ENCODE data around the gene C19orf12.

The C19orf12 gene

DNA sequence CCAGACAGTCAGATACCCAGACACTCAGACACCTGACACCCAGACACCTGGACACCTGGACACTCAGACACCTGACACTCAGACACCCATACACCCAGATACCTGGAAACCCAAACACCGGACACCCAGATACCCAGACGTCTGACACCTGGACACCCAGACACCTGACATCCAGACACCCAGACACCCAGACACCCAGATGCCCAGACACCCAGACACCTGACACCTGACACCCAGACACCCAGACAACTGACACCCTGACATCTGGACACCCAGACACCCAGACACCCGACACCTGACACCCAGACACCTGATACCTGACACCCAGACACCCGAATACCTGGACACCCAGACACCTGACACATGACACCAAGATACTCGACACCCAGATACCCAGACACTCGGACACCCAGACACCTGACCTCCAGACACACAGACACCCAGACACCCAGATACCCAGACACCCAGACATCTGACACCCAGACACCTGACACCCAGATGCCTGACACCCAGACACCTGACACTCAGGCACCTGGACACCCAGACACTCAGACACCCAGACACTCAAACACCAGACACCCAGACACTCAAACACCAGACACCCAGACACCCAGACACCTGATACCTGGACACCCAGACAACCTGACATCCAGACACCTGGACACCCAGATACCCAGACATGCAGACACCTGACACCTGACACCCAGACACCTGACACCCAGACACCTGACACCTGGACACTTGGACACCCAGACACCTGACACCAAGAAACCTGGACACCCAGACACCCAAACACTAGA lies 19.1 kb downstream of the C19orf12 start:
- no peak for DNase-seq (ENCODE audit: low spot score)

DNA sequence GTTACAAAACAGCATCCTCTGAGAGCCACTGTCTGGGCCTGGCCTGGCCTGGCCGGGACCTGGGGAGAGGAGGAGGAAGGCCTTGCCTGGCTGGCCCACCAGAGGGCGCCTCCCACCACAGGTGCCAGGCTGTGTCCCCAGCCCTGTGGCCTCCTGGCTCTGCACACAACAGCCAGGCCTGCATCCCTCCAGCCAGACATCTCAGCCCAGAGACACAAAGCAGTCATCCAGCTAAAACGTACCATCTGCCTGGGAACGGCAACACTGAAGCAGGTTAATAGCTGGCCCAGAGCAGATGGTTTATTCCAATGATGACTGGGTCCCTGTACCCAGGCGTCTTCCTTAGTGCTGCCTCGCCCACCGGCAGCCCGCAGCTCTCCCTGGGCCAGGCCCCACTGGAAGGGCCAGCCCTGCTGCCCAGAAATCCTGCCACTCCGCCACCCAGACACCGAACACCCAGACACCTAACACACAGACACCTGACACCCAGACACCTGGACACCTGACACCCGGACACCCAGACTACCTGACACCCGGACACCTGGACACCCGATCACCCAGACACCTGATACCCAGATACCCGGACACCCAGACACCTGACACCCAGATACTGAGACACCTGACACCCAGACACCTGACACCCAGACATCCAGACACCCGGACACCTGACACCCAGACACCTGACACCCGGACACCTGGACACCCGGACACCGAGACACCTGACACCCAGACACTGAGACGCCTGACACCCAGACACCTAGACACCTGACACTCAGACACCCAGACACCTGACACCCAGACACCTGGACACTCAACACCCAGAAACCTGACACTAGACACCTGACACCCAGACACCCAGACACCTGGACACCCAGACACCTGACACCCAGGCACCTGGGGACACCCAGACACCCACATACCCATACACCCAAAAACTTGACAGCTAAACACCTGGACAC lies 20.1 kb downstream of the C19orf12 start:
- peak; percentile 73 for DNase-seq (ENCODE audit: low spot score)

DNA sequence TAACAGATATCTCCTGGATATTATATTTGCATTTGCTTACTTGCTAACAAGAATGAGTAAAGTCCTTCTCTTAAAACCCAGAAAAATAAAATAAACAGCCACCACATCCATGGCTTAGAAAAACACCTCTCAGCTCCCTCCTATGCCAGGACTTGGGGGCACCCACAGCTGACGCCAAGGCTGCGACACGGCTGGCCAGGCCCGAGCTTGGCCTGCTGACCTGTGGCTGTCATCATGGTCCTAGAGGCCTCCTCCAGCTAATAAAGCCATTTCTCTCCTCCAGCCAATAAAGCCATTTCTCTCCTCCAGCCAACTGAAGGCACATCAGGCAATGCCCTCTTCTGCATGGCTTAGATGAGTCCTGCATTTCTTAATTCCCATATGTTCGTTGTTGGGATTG lies 20.9 kb downstream of the C19orf12 start:
- DNase-seq (ENCODE audit: low spot score): no peak

DNA sequence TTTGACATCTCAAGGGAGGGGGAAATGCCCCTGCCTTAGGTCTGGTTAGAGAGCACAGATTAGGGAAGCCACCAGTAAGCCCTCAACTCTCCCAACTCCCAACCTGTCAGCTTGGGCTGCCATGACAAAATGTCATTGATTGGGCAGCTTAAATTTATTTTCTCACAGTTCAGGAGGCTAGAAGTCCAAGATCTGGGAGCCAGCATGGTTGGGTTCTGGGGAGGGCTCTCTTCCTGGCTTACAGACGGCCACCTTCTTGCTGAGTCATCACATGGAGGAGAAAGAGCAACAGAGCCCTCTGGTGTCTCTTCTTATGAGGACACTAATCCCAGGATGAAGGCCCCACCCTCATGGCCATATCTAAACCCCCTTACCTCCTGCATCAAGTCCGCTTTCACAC lies 24.2 kb downstream of the C19orf12 start:
- DNase-seq (ENCODE audit: low spot score): no peak

DNA sequence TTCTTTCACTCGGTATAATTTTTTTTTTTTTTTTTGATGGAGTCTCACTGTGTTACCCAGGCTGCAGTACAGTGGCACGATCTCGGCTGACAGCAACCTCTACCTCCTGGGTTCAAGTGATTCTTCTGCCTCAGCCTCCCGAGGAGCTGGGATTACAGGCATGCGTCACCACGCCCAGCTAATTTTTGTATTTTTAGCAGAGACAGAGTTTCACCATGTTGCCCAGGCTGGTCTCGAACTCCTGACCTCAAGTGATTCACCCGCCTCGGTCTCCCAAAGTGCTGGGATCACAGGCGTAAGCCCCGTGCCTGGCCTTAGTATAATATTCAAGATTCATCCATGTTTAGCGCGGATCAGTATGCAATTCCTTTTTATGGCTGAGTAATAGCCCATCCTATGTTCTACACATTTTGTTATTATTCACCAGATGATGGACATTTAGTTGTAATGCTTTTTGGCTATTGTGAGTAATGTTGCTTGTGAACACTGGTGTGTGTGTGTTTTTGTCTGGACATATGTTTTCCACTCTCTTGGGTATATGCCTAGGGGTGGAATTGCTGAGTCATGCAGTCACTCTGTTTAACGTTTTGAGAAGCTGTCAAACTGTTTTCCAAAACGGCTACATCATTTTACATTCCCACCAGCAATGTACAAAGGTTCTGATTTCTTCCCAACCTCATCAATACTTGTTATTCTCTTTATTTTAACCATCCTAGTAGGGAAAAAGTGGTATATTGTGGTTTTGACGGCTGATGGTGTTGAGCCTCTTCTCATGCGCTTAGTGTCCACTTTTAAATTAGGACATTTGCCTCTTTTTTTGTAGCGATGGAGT lies 26.9 kb downstream of the C19orf12 start:
- DNase-seq (ENCODE audit: low spot score): no peak

DNA sequence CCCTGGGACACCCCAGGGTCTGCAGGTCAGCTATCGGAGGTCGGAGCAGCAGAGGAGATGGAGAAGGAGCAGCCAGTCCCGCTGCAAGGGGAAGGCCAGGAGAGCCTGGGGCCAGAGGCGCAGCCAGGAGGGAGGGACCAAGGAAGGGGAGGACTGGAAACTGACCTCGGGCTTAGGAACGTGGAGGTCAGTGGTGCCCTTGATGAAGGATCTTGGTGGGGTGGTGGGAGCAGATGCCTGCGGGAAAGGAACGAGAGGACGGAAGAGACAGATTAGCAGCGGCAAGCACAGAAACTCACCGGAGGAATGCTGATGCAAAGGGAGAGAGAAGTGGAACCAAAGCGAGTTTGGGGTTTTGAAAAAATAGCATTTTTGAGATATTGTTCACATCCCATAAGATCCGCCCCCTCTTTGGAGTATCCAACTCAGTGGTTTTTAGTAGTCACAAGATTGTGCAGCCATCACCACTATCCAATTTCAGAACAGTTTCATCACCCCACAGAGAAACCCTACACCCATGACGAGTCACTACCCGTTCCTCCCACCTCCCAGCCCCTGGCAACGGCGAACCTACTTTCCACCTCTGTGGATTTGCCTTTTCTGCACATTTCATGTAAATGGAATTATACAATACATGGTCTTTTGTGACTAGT lies 27.7 kb downstream of the C19orf12 start:
- DNase-seq (ENCODE audit: low spot score): no peak

DNA sequence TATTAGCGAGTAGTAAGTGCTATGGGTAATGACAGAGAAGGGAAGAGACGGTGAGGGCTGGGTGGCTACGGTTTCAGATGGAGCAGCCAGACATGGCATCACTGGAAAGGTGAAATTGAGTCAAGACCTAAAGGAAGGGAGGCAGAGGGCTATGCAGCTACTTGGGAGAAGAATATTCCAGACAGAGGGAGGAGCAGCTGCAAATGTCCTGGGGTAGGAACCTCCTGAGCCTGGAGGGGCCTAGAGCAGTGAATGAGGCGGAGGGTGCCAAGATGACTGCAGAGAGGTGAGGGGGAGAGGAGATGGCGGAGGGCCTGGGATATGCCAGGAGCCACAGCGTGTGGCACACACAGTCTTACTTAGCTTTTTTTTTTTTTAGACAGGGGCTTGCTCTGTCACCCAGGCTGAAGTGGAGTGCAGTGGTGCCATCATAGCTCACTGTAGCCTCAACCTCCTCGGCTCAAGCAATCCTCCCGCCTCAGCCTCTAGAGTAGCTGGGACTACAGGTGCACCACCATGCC lies 28.7 kb downstream of the C19orf12 start:
- no peak for DNase-seq (ENCODE audit: low spot score)

DNA sequence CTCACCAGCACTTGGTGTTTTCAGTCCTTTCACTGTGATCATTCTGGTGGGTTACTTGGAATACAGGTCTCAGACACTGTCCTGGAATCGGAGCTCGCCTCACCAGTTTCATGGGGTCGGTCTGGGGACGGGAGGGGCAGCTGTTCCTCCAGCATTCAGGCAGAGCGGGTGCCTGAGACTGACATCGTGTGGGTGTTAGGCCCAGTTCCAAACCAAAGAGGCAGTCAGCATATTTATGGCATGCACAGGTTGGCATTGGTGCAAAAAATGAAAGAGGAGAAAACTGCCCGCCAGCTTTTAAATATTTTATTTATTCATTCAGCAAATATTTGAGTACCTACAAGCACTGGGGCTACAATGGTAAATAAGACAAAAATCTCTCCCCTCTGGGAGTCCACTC lies 29.7 kb downstream of the C19orf12 start:
- no peak for DNase-seq (ENCODE audit: low spot score)

DNA sequence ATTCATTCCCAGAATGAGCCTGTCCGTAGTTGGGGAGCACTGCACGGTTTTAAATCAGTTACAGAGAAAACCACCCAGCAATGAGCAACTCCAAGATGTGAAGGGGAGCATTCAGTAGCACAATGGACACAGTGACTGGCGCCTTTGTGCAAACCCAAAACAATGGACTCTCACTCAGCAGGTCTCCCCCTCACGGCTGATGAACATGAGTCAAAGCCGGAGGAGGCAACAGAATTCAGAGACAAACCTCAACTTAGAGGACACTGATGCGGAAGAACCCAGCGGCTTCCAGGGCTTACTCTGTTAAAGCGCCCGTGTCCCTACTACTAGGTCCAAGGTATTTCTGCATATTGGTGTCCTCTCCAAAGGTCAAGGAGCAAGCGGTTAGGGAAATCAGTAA lies 32.1 kb downstream of the C19orf12 start:
- DNase-seq (ENCODE audit: low spot score): no peak

DNA sequence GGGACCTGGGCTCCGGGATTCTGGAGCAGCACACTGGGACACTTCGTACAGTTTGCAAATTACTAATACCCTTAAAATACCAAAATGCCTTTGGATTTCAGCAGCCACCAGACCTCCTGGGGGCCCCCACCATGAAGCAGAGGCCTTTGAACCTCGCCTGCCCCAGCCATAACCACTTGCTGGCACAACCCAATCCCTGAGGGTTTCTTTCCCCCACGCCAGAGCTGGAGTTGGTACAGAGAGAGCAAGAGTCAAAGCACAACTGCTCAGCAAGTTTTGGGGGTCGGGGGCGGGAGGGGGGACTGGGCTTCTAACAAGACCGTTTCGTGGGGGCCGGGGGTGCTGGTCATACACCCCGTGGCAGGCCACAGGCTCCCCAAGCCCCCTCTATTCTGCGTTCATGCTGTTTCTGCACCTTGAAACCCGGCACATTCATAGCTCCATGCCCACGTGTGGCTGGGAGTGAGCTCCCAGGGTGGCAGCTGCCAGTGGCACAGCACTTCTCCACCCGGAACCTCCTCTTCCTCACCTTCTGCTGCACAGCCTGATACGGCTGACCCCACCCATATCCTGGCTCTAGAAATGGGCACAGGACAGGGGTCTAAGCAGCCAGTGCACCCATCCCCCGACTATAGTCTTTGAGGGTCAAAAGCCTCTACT lies 32.7 kb downstream of the C19orf12 start:
- no peak for DNase-seq (ENCODE audit: low spot score)

DNA sequence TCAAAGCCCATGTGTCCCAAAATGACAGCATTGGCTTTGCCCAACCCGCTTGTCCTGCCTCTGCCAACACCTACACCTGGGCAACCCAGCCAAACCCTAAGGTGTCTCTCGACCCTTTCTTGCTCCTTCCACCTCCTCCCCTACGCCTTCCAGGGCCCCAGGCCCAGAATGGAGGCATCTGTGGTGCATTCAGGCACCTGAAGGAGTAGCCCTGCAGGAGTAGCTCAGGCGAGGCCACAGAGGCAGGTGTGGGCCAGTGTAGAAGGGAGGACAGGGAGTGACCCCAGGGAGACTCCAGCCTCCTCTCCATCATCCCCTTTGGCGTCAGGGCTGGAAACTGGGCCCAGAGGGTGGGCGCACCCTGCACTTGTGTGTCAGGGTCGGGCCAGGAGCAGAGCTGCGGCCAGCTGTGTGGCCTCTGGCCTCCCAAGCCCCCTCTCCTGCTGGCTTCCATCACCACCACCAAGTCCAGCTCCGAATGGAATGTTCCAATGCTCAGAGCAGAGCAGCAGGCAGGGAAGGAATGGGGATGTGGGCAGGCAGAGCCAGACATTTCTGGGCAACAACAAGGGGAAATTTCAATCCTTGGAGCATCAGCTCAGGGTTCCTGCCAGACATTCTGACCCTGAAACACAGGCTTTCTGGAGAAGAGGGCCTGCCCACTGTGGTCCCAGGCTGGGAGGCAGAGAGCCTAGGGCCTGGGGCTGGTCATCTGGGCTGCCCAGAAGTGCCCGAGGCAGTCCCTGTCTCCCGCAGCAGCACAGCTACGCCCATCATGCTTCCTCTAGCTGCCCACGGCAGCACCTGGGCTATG lies 33.4 kb downstream of the C19orf12 start:
- DNase-seq (ENCODE audit: low spot score): no peak

DNA sequence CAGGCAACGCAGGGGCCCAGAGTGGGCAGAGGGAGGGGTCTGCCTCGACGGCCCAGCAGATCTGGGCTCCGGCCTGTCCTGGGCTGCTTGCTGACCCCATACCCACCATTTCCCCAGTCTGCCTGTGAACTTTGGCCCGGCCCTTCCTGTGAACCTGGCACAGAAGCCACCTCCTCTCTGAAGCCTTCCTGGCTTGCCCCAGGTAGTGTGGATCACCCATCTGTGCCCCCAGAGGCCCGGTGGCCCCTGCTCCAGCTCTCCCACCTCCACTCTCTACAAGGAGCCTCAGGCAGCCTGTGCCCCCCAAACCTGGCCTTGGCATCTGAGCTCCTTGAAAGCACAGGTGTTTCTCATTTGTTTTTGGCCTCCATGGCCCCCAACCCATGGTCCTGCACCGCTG lies 34.1 kb downstream of the C19orf12 start:
- DNase-seq (ENCODE audit: low spot score): no peak

DNA sequence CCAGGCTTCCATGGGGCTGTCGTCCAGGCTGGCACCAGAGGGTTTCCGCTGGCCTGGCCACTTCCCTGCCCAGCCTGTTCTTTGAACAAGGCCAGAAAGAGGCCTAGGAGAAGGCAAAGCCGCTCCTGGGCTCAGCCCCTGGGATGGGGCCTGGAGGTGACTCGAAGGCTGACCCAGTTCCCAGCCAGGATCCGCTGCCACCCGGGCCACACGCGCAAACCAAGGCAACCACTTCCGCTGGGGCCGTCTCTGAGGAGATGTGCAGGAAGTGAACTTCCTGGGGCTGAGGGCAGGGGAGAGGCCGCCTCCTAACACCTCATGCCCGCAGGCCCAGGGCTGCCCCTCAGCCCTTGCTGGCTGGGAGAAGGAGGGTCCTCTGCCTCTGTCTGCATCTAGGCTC lies 34.6 kb downstream of the C19orf12 start:
- DNase-seq (ENCODE audit: low spot score): peak; percentile 65

DNA sequence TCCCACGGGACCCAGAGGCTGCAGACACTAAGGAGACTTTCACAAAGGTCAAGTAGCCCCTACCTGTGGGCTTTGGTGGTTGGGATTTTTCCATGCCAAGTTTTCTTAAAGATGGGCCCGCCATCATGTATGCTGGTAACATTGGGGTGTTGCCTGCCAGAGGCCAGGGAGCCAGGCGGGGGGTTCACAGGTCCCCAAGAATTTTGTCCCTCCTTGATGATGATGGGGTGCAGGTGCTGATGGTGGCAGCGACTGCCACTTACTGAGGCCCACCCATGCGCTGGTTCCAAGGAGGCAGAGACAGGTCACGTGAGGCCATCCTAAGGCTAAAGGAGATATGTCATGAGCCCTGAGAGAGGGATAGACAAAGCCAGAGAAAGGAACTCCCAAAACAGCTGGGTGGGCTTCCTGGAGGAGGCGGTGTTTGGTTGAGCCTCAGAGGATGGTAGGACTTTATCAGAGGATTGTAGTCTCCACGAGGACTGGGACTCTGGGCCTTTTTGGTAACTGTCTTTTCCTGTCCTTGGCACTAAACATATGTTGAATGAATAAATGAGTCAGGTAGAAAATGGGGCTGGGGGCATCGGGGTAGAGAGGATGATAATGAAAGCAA lies 35.4 kb downstream of the C19orf12 start:
- DNase-seq (ENCODE audit: low spot score): no peak

DNA sequence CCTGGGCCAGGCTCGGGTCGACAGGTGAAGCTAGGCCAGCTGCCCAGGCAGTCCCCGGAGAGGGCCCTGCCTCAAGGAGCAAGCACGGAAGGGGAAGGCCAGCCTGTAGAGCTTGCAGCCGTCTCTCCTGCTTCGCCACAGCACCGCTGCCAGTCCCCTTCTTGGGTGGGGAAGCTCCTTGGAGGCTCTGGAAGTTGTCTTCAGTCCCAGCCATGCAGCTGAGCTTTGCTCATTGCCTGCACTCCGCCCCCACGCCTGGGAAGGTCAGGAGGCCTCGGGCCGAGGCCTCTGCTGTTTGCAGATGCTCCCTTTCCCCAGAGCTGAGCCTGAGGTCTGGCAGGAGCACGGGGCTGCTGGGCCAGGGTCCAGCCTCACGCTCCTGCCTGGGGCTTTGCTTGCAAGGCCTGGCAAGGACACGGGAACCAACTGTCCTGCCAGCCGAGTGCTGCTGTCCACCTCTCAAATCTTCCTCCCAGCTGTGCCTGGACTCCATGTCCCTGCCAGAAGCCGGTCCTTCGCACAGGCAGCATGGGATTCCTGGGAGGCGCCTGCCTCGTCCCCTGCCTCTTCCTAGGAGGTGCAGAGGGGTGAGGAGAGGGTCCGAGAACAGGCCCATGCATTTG lies 36.5 kb downstream of the C19orf12 start:
- DNase-seq (ENCODE audit: low spot score): no peak

DNA sequence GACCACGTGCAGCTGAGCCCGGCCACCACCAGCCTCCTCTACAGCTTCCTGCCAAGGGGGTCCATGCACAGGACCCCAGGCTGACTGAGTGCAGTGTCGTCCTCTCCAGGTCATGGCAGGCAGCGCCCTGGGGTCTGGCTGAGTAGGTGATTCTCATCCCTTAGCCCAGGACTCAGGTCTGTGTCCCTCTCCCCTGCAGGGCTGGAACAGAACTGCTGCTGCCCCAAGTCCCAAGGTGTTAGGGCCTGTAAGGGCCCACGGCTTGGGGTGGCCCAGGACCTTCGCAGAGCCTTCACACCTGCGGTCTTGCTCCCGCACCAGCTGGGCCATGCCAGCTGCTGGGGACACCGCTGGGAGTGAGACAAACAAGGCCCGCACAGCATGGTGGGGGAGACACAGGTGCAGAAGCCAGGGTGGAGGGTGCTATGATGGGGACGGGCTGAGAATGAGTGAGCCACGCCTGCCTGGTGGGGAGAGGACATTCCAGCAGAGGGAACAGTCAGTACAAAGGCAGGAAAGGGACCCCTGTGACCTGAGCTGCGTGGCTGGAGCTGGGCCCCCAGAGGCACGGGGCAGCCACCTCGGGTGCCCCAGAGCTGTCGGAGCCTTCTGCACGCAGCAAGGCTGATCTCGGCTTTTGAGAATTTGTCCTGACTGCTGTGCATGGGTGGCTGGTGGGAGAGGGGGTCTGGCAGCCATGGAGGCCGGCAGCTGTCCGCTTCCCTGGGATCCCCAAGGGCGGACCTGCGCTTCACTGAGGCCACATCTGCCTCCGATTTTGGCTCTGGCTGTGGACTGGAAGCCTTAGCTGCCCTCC lies 37.9 kb downstream of the C19orf12 start:
- no peak for DNase-seq (ENCODE audit: low spot score)

DNA sequence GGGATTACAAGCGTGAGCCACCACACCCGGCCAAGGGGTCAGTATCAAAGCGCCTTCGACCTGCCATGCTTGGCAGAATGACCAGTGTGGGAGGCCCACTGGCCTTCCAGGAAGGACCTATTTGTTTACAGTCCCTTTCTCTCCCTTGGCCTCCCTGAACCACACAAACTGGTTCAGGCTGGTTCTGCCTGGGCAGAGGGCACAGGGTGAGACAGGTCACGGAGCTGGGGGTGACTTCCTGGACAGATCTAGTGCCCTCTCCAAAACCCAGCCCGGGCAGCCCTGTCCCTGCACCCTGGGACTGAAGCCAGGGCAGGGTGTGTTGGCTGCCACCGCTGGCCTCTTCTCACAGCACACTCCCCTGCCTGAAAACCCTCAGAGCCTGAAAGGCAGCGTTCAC lies 38.5 kb downstream of the C19orf12 start:
- DNase-seq (ENCODE audit: low spot score): no peak

DNA sequence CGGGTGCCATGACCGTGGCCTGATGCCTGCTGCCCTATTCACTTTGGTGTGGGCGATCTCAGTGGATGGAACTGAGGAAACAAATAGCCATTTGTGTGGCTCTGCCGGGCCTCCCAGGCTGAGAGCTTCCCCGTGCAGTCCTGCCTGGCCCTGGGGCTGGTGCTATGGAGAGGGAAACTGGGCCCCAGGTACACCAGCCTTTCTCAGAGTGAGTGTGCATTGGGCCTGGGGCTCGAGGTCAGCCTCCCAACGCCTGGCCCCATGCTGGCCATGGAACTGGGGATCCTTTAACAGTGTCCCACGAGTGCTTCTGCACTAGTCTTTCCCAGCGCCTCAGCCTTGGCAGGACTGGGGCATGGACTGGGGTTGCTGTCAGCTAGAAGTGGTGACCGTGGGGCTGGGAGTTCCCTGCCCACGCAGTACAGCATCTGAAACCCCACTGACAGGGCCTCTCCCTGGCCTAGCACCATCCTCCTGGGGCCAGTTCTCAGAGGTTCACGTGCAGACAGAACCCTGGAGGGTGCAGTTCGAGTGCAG lies 39.3 kb downstream of the C19orf12 start:
- DNase-seq (ENCODE audit: low spot score): no peak
